ENCODE results near the gene ATP2B2.

ATP2B2 gene

GRCh38 chr3:10467204-10467603 is 38.2 kb downstream of the ATP2B2 start:
- Mint-ChIP-seq H3K4me3 (no peak overlapping the region), H3K4me1 (peaks cover 12% of the 10 kb centered on the region), H3K9me3 (no peaks in the 10 kb centered on the region), H3K27ac (no peak overlapping the region), H3K27me3 (peaks cover 67% of the 10 kb centered on the region), H3K36me3 (no peaks in the 10 kb centered on the region)
- no peak for ATAC-seq

- ATAC-seq = no peak
- H3K27me3 Mint-ChIP-seq = peaks cover 57% of the 10 kb centered on the region
- H3K36me3 Mint-ChIP-seq = no peaks in the 10 kb centered on the region
- no peak overlapping the region for H3K4me3 Mint-ChIP-seq
- no peak overlapping the region for H3K27ac Mint-ChIP-seq
- H3K9me3 Mint-ChIP-seq = no peaks in the 10 kb centered on the region
- H3K4me1 Mint-ChIP-seq = peaks cover 9% of the 10 kb centered on the region
Measured at GRCh38 chr3:10466186-10466585, 39.2 kb downstream of the ATP2B2 start.

- Mint-ChIP-seq H3K4me1 (peaks cover 6% of the 10 kb centered on the region), H3K27ac (no peak overlapping the region), H3K27me3 (peaks cover 47% of the 10 kb centered on the region), H3K4me3 (no peak overlapping the region), H3K36me3 (no peaks in the 10 kb centered on the region), H3K9me3 (no peaks in the 10 kb centered on the region)
- no peak for ATAC-seq
Measured at GRCh38 chr3:10465161-10465560, 40.2 kb downstream of the ATP2B2 start.

GRCh38 chr3:10463533-10464434 is 41.6 kb downstream of the ATP2B2 start:
- Mint-ChIP-seq H3K4me1 (peaks cover 6% of the 10 kb centered on the region), H3K36me3 (no peaks in the 10 kb centered on the region), H3K27me3 (peaks cover 33% of the 10 kb centered on the region), H3K9me3 (no peaks in the 10 kb centered on the region), H3K27ac (no peak overlapping the region), H3K4me3 (no peak overlapping the region)
- ATAC-seq = no peak

GRCh38 chr3:10462641-10463532 is 42.5 kb downstream of the ATP2B2 start:
- Mint-ChIP-seq H3K4me3 (no peak overlapping the region), H3K27ac (no peak overlapping the region), H3K36me3 (no peaks in the 10 kb centered on the region), H3K27me3 (peaks cover 25% of the 10 kb centered on the region), H3K9me3 (no peaks in the 10 kb centered on the region), H3K4me1 (peaks cover 9% of the 10 kb centered on the region)
- no peak for ATAC-seq

- no peak for ATAC-seq
- H3K9me3 Mint-ChIP-seq = no peaks in the 10 kb centered on the region
- H3K27me3 Mint-ChIP-seq = peaks cover 17% of the 10 kb centered on the region
- no peaks in the 10 kb centered on the region for H3K36me3 Mint-ChIP-seq
- no peak overlapping the region for H3K4me3 Mint-ChIP-seq
- peaks cover 26% of the 10 kb centered on the region for H3K4me1 Mint-ChIP-seq
- no peak overlapping the region for H3K27ac Mint-ChIP-seq
Measured at GRCh38 chr3:10460951-10461545, 44.3 kb downstream of the ATP2B2 start.

- Mint-ChIP-seq H3K27ac (no peak overlapping the region), H3K36me3 (no peaks in the 10 kb centered on the region), H3K4me1 (peaks cover 26% of the 10 kb centered on the region), H3K27me3 (peaks cover 12% of the 10 kb centered on the region), H3K9me3 (no peaks in the 10 kb centered on the region), H3K4me3 (no peak overlapping the region)
- ATAC-seq = peak; percentile 58
Measured at GRCh38 chr3:10459954-10460754, 45.2 kb downstream of the ATP2B2 start.

GRCh38 chr3:10457560-10457959 is 47.8 kb downstream of the ATP2B2 start:
- Mint-ChIP-seq H3K4me3 (no peak overlapping the region), H3K27ac (no peak overlapping the region), H3K4me1 (peaks cover 21% of the 10 kb centered on the region), H3K27me3 (no peaks in the 10 kb centered on the region), H3K36me3 (no peaks in the 10 kb centered on the region), H3K9me3 (no peaks in the 10 kb centered on the region)
- peak; percentile 54 for ATAC-seq

- H3K27ac Mint-ChIP-seq = no peak overlapping the region
Measured at GRCh38 chr3:10456981-10457380, 48.4 kb downstream of the ATP2B2 start.

GRCh38 chr3:10455545-10455914 is 49.9 kb downstream of the ATP2B2 start:
- peaks cover 21% of the 10 kb centered on the region for H3K4me1 Mint-ChIP-seq
- no peak for ATAC-seq
- H3K36me3 Mint-ChIP-seq = no peaks in the 10 kb centered on the region
- H3K27ac Mint-ChIP-seq = no peak overlapping the region
- no peak overlapping the region for H3K4me3 Mint-ChIP-seq
- H3K9me3 Mint-ChIP-seq = no peaks in the 10 kb centered on the region
- H3K27me3 Mint-ChIP-seq = peaks cover 2% of the 10 kb centered on the region

More at GRCh38 chr3:10456981-10457380, 48.4 kb downstream of the ATP2B2 start:
- Mint-ChIP-seq H3K9me3 (no peaks in the 10 kb centered on the region), H3K4me3 (no peak overlapping the region), H3K36me3 (no peaks in the 10 kb centered on the region), H3K27me3 (no peaks in the 10 kb centered on the region), H3K4me1 (peaks cover 21% of the 10 kb centered on the region)
- no peak for ATAC-seq

- peaks cover 21% of the 10 kb centered on the region for H3K4me1 Mint-ChIP-seq
- peaks cover 7% of the 10 kb centered on the region for H3K27me3 Mint-ChIP-seq
- no peak overlapping the region for H3K27ac Mint-ChIP-seq
- no peak overlapping the region for H3K4me3 Mint-ChIP-seq
- no peaks in the 10 kb centered on the region for H3K36me3 Mint-ChIP-seq
- ATAC-seq = no peak
- no peaks in the 10 kb centered on the region for H3K9me3 Mint-ChIP-seq
Measured at GRCh38 chr3:10454907-10455544, 50.4 kb downstream of the ATP2B2 start.

GRCh38 chr3:10453431-10454163 is 51.8 kb downstream of the ATP2B2 start:
- H3K9me3 Mint-ChIP-seq = no peaks in the 10 kb centered on the region
- peaks cover 9% of the 10 kb centered on the region for H3K27me3 Mint-ChIP-seq
- peaks cover 21% of the 10 kb centered on the region for H3K4me1 Mint-ChIP-seq
- no peak for ATAC-seq
- H3K27ac Mint-ChIP-seq = no peak overlapping the region
- no peaks in the 10 kb centered on the region for H3K36me3 Mint-ChIP-seq
- no peak overlapping the region for H3K4me3 Mint-ChIP-seq

- ATAC-seq = no peak
- Mint-ChIP-seq H3K27ac (no peak overlapping the region), H3K4me1 (no peaks in the 10 kb centered on the region), H3K36me3 (no peaks in the 10 kb centered on the region), H3K9me3 (no peaks in the 10 kb centered on the region), H3K4me3 (no peak overlapping the region), H3K27me3 (peaks cover 9% of the 10 kb centered on the region)
Measured at GRCh38 chr3:10450494-10451440, 54.6 kb downstream of the ATP2B2 start.

Measured in stimulated activated memory B cell treated with anti-CD40 and anti-IgM and Interleukin-4, amounts not matched to agents 10 μg/mL and 1 μg/mL and 100 μg/mL, for 72 hours (primary cell).